ENCODE measurements around the gene GLRX3.

- TF ChIP-seq EZH2 (IDR thresholded peaks at IDR 0.05; ENCODE audit: insufficient read depth, poor library complexity, severe bottlenecking) (no peak), EZH2phosphoT487 (IDR thresholded peaks at IDR 0.05; ENCODE audit: insufficient read depth, low read depth) (no peak)
Measured at GRCh38 chr10:130227883-130228282, 91.7 kb downstream of the GLRX3 start.

Measured in GM23248 (cell line).